ENCODE measurements around the gene PARP8.
"Not testable (repeated sequence)": the region's sequence is repeated elsewhere in the genome, so short reads cannot be mapped to it uniquely, and the experiment has no call there.

Gene PARP8, protein sequence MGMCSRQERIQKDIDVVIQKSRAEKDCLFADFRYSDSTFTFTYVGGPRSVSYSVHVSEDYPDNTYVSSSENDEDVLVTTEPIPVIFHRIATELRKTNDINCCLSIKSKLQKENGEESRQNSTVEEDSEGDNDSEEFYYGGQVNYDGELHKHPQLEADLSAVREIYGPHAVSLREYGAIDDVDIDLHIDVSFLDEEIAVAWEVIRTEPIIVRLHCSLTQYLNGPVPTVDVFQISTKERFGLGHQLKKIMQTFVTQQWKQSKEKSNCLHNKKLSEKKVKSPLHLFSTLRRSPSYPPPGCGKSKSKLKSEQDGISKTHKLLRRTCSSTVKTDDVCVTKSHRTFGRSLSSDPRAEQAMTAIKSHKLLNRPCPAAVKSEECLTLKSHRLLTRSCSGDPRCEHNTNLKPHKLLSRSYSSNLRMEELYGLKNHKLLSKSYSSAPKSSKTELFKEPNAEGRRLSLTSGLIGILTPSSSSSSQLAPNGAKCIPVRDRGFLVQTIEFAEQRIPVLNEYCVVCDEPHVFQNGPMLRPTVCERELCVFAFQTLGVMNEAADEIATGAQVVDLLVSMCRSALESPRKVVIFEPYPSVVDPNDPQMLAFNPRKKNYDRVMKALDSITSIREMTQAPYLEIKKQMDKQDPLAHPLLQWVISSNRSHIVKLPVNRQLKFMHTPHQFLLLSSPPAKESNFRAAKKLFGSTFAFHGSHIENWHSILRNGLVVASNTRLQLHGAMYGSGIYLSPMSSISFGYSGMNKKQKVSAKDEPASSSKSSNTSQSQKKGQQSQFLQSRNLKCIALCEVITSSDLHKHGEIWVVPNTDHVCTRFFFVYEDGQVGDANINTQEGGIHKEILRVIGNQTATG

DNA sequence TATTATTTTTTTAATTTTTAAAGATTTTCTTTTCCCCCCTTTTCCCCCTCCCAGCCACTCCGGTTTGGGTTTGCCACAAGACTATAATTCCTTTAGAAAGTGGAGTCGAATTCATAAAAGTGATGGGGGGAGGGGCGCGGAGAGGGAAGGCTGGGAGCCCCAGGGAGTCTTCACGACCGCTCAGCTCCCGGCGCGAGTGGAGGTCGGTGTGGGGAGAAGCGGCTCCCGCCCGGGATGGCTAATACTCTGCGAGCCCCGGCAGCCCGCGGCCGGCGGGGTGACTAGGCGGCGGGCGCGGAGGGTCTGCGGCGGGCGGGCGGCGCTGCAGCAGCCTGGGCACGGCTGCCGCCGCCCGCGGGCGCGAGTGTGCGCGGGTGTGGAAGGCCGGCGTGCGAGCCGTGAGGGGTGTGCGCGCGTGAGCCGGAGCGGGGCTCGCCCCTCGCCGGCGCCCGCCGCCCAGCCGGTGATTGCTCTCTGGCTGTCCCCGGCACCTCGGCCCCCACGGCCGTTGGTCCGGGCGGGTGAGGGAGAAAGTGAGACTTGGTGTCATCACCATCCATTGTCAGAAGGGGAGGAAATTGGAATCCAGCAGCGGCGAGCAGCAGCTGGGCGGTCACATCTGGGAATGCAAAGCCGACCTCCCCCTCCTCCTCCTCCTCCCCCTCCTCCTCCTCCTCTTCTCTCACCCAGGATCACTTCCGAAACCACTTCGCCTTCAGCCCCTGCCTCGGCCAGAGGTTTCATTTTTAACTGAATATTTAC lies at the start of gene PARP8:
Gene PARP8 (plus strand): TSS at position 377 of the 762 bp plus-strand sequence. CDS start 459 bp downstream, outside the sequence.
- peak within 1 kb of the TSS; percentile 75 for H3K27ac ChIP-seq
- TF ChIP-seq, protein P1, sequence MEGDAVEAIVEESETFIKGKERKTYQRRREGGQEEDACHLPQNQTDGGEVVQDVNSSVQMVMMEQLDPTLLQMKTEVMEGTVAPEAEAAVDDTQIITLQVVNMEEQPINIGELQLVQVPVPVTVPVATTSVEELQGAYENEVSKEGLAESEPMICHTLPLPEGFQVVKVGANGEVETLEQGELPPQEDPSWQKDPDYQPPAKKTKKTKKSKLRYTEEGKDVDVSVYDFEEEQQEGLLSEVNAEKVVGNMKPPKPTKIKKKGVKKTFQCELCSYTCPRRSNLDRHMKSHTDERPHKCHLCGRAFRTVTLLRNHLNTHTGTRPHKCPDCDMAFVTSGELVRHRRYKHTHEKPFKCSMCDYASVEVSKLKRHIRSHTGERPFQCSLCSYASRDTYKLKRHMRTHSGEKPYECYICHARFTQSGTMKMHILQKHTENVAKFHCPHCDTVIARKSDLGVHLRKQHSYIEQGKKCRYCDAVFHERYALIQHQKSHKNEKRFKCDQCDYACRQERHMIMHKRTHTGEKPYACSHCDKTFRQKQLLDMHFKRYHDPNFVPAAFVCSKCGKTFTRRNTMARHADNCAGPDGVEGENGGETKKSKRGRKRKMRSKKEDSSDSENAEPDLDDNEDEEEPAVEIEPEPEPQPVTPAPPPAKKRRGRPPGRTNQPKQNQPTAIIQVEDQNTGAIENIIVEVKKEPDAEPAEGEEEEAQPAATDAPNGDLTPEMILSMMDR (conservative IDR thresholded peaks at IDR 0.05) = no peak

DNA sequence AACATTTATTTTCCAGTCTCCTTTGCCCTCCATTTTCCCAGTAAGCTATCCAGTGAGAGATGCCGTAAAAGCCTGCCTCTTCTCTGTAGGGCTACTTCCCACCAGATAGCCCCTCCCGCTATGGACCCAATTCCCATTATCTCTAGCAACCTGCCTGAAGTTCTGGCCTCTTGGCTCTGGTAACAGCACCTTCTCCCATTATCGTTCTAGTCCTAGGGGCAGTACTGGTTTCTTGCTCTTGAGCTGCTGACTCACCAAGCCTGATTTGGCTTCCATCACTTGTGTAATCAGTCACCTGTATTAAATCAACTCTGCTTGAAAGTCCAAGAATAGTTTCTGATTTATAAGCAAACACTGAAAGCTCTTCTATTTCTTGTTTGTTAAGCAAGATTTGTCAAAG lies 42.8 kb upstream of the PARP8 start:
- no peak overlapping the region for H3K27ac ChIP-seq
- TF ChIP-seq, protein P1 (conservative IDR thresholded peaks at IDR 0.05) = no peak

DNA sequence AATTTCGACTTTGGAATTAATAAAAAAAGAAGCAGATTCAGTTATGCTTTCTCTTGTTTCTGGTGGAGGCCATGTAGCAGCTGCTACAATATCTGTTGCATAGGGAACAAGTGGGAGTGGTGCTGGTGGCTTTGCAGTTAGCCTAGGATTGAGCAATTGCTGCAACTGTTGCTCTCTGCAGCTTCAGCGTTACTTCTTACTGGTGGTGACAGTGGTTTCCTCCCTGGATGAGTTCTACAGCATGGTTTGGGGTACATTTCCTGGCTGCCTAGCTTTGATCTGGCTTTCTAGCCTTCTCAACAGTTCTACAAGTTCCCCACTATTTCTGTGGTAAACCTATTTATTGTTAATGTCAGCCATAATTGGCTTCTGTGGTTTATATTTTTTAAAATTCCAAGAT lies 31.6 kb upstream of the PARP8 start:
- not testable (repeated sequence) for H3K27ac ChIP-seq

DNA sequence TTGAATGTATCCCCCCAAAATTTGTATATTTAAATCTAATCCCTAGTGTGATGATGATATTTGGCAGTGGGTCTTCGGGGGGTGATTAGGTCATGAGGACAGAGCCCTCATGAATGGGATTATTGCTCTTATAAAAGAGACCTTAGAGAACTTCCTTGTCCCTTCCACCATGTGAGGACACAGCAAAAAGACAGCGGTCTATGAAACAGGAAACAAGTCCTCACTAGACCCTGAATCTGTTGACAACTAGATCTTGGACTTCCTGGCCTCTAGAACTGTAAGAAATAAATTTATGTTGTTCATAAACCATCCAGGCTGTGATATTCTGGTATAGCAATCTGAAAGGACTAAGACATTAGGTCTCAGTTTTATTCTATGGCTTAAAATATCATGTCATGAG lies 28.9 kb upstream of the PARP8 start:
- H3K27ac ChIP-seq = not testable (repeated sequence)

DNA sequence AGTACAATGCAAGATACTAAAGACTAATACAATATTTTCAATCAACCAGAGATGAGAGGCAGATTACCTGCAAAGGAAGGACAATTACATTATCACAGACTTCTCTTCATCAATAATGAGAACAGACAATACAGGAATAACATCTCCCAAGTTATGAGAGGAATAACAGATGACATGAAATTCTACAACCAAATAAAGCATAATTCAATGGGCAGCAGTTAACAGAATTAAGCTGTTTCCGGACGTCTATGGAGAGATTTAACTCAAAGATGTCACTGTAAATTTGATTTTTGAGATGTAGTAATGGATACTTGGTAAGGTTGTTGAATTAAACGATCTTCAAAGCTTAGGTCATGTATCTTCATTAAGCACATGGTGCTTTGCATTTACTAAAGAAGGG lies 19.8 kb upstream of the PARP8 start:
- TF ChIP-seq, protein P1 (conservative IDR thresholded peaks at IDR 0.05) = no peak
- H3K27ac ChIP-seq = no peak overlapping the region

DNA sequence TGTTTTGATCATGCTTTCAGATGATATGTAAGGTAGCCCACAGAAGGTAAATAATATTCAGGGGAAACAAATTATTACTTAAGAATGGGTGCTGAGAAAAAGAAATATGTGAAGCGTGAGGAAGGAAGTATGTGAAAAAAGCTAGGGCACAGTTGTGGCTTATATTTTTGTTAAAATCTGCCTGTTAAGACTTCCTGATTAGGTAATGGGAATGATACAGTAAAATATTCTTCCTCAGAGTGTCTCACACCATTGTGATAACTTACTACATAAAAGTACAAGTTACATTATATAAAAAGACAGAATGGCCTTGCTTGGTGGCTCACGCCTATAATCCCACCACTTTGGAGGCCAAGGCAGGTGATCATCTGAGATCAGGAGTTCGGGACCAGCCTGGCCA lies 18.7 kb upstream of the PARP8 start:
- H3K27ac ChIP-seq = no peak overlapping the region
- TF ChIP-seq, protein P1 (conservative IDR thresholded peaks at IDR 0.05) = no peak

DNA sequence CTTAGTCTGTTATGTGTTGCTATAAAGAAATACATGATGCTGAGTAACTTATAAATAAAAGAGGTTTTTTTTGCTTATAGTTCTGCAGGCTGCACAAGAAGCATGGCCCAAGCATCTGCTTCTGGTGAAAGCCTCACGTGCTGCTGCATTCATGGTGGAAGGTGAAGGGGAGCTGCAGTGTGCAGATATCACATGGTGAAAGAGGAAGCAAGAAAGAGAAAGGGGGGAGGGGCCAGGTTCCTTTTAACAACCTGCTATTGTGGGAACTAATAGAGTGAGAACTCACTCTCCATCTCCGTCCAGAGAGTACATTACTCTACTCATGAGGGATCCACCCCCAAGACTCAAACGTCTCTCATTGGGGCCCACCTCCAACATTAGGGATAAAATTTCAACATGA lies 12.5 kb upstream of the PARP8 start:
- peak overlapping the region; percentile 76 for H3K27ac ChIP-seq
- TF ChIP-seq, protein P1 (conservative IDR thresholded peaks at IDR 0.05) = no peak
